ENCODE data around the gene PFKM. TPM values are rescaled to one million over a fixed set of nuclear protein-coding genes. Genes with fewer than 3 reads are reported as not detected.

PFKM gene
- polyA plus RNA-seq, 1 donor = 134 TPM

DNA sequence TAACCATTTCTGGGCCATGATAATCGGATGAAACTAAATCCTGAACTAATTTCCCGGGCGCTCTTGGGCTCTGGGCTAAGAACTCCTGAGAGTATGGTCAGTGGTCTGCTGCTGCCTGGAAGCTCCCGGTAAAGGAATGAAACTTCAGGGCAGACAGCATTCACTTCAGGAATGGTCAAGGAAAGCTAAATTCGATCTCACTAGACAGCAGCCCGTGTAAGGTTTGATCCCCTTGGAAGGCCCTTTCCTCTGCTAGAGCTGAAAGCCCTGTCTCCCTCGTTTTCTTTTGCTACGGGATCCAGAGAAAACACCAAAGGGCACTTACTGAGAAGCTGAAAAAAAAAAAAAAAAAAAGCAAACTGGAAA is 37.5 kb downstream of the PFKM start:
- no peak for DNase-seq

GRCh38 chr12:48157018-48157888 is 38.1 kb downstream of the PFKM start, which contains the start of gene ASB8:
Gene ASB8 (minus strand): TSS chr12:48157515. CDS start chr12:48153496, 4,019 bp downstream.
- peak; percentile 99 for DNase-seq

DNA sequence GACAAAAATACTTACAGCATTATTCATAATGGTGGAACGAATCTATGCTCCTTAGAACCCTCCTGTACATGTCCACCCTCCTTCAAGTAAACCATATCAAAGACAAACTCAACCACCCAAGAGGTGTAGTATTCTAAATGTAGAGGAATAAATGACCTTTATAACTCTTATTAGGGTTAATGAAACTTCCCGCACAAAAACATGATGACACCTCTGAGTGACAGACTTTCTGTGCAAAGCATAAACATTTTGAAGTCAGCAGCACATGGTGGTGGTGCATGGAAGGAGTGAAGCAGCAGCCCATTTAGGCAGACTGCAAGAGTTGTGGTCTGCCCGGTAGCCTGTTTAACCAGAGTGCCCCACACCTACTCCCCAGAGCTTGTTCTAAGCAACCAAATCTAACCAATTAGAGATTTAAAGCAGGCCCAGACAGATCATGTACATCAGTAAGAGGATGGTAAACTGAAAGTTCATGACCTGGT is 38.8 kb downstream of the PFKM start:
- DNase-seq = no peak

DNA sequence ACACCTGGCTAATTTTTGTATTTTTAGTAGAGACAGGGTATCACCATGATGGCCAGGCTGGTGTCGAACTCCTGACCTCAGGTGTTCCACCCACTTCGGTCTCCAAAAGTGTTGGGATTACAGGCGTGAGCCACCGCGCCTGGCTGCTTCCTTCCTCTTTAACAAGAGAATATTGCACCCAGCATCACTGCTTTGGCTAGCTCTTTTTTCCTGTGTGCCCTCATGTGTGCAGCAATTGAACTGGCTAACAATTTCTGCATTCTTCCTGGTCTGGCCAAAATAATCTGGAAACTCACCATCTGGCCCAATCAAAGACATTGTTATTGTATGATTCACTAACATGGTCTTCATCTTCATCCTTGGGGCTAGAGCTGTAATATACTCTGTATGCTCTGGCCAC is 40.9 kb downstream of the PFKM start:
- no peak for DNase-seq

GRCh38 chr12:48160807-48161206 is 41.6 kb downstream of the PFKM start:
- DNase-seq = no peak

DNA sequence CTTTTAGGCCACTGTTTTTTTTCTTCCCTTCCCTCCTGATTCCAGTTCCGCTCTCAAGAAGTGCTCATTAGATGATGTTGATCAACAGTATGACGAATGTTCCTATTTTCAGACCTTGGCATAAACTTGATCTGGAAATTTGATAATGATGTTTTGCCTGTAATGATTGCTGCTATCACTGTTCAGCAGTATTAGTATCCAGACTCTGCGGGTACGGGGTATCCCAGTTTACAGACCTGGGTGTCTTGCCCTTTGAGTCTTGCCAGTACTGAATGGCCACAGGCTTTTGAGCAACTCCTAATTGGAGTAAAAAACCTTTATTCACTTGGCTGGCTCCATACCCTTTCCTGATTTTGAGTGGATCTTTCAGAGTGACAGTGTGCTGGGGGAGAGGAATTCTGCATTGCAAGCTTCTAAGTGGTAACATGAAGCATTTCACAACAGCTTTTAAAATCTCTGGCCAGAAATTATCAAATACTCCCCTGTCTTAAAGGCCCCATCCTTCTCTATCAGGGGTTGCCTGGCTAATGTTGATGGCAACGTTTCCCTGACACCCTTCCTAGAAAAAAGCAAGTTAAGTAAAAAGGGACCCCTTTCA is 44.1 kb downstream of the PFKM start:
- no peak for DNase-seq

DNA sequence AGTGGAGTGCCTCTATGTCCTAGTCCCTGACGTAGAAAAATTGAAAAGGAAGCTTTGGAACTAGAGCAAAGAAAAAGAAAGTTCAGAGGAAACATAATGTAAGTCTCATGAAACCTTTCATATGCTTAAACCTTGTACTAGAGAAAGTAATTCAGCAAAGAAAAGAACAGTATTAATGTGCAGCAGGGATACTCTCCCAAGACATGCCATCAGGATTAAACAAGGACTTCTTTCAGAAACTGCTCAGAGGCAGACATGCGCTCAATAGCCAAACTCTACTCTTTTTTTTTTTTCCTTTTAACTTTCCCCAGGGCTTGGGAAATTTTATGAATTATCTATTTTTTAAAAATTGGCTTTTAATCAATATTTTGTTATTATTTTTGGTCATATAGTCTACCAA is 45.3 kb downstream of the PFKM start:
- no peak for DNase-seq

- no peak for DNase-seq
Measured at GRCh38 chr12:48165089-48165981, 46.2 kb downstream of the PFKM start.

GRCh38 chr12:48169011-48169410 is 49.8 kb downstream of the PFKM start:
- no peak for DNase-seq

- no peak for DNase-seq
Measured at GRCh38 chr12:48175613-48176416, 56.7 kb downstream of the PFKM start.

DNA sequence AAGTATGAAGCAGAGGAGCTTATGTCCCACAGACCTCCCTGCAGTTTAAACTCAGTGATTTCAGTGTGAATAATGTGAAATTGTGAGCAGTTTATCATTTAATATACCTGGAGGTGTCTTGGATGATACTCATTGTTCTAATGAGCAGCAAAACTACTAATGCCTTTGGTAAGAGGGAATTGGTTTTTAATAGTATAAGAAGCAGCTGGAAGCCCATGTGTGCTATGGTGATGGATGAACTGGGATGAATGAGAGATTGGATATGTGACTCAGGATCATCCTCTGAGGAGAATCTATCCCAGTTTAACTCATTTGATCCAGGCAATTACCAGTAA is 57.2 kb downstream of the PFKM start:
- DNase-seq = no peak

DNA sequence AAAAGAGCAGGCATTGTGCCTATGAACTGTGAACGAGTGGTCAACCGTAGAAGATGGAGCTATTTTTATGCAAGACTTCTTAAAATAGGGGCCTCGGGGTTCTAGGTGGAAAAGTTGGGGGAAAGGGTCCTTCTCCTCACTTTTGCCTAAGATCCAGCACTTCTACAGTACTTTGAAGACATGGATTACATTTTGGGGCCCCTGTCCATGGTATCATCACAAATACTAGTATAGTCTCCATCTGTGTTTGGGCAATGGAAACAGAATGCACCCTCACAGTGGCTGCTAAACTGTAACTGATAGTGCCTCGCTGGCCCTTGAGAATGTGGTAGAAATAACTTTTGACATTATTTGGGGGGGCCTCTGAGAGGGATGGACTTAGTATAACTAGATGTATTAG is 58.8 kb downstream of the PFKM start:
- no peak for DNase-seq

- DNase-seq = no peak
Measured at GRCh38 chr12:48179466-48179865, 60.3 kb downstream of the PFKM start.

GRCh38 chr12:48180424-48180823 is 61.3 kb downstream of the PFKM start:
- DNase-seq = no peak

DNA sequence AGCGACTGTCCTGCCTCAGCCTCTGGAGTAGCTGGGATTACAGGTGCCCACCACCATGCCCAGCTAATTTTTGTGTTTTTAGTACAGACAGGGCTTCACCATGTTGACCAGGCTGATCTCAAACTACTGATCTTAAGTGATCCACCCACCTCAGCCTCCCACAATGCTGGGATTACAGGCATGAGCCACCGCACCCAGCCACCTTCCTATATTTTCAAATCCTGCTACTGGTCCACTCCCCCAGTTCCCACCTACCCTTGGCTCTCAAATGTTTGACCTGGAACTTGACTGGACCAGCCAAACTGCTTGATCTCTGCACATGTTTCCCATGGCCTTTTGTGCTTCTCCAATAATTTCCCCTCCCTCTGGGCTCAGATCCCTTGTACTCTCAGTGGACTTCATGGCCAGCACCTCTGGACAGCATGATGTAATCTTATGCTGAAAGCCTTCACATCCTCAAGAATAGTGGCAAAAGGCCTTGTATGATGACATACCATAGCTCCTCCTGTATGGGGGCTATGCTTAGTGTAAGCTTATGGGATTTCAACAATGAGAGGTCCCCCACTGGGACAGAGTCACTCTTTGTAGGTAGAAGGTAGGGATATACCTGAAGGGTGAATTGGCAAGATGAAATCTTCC is 61.8 kb downstream of the PFKM start:
- DNase-seq = no peak

- no peak for DNase-seq
Measured at GRCh38 chr12:48182631-48183030, 63.5 kb downstream of the PFKM start.

- DNase-seq = peak; percentile 80
Measured at GRCh38 chr12:48183091-48183875, 64.1 kb downstream of the PFKM start, which contains the start of gene CCDC184. Gene CCDC184 (plus strand): TSS chr12:48183644. CDS start chr12:48184123, 479 bp downstream.

DNA sequence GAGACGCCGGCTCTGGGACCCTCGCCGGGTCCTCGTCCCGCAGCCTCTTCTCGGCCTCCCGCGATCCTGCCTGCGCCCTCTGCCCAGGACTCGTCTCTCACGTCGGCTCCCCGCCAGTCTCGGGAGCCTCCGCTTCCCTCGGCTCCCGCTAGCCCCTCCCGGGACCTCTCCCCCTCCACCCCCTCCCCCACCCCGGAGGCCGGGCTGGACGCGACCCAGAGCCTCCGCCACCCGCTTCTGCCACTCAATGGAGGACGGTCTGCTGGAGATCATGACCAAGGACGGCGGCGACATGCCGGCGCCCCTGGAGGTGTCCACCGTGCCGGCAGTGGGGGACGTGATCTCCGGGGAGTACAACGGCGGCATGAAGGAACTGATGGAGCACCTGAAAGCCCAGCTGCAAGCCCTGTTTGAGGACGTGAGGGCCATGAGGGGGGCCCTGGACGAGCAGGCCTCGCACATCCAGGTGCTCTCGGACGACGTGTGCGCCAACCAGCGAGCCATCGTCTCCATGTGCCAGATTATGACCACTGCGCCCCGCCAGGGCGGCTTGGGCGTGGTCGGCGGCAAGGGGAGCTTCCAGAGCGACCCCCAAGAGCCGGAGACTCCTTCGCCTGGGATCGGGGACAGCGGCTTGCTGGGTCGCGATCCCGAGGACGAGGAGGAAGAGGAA is 64.8 kb downstream of the PFKM start:
- DNase-seq = no peak

GRCh38 chr12:48184549-48184922 is 65.4 kb downstream of the PFKM start:
- DNase-seq = no peak

Measured in left kidney (tissue), 2 donors.